IMR-90 (cell line): Measurements from ENCODE around the gene HSD11B1L. TPM values are rescaled to one million over a fixed set of nuclear protein-coding genes. Genes with fewer than 3 reads are reported as not detected.

ENCODE experiments used
- ATAC-seq: fragments of 200-7000 bp; cut with Tn5 transposase; 2 replicates; pipeline ENCODE4 v1.9.1; 2020; ENCODE audit warnings: low read depth, mild to moderate bottlenecking, moderate library complexity
- BruUV-seq: library from RNA; stranded (reverse); fragments of 400-500 nt; replicated peaks from 2 replicates; lab custom pipeline; 2021; lab: Mats Ljungman, UMichigan
- CTCF ChIA-PET: fragments of 300-600 bp; formaldehyde crosslinking; extraction: SDS; loops from one replicate; lab custom pipeline; 2021; ENCODE audit warnings: antibody characterized with exemption; lab: Yijun Ruan, JAX
- POLR2A ChIA-PET: fragments of 300-600 bp; sonication (Branson Sonifier 250); formaldehyde crosslinking; loops from one replicate; lab custom pipeline; 2022; ENCODE audit warnings: antibody characterized with exemption; ENCODE audit not compliant: unreplicated experiment; lab: Charles Lee
- DNase-seq: peaks from one replicate; pipeline ENCODE4 v3.0.0; 2013
- H2AFZ ChIP-seq: replicated peaks from 2 replicates; pipeline ENCODE3; 2013; ENCODE audit warnings: low read length, mild to moderate bottlenecking; ENCODE audit not compliant: poor library complexity
- H2AK5ac ChIP-seq: 2 replicates; pipeline ENCODE4 v1.6.1; 2013; ENCODE audit warnings: low read depth, low read length, inconsistent platforms
- H2AK9ac ChIP-seq: replicated peaks from 2 replicates; pipeline ENCODE3; 2013; ENCODE audit warnings: mild to moderate bottlenecking, low read depth, low read length, moderate library complexity; ENCODE audit not compliant: poor library complexity
- H2BK120ac ChIP-seq: 2 replicates; pipeline ENCODE4 v1.6.1; 2013; ENCODE audit warnings: low read depth, low read length, inconsistent platforms
- H2BK15ac ChIP-seq: 3 replicates; pipeline ENCODE4 v1.6.1; 2013; ENCODE audit warnings: low read depth, low read length, inconsistent platforms
- H2BK20ac ChIP-seq: 2 replicates; pipeline ENCODE4 v1.6.1; 2013; ENCODE audit warnings: low read depth, mild to moderate bottlenecking, inconsistent platforms, low read length, moderate library complexity
- H2BK5ac ChIP-seq: 2 replicates; pipeline ENCODE4 v1.6.1; 2013; ENCODE audit warnings: mild to moderate bottlenecking, low read depth, low read length, inconsistent platforms; ENCODE audit not compliant: poor library complexity, severe bottlenecking
- H3K14ac ChIP-seq: replicated peaks from 2 replicates; pipeline ENCODE4 v1.6.1; 2013; ENCODE audit warnings: low read depth, low read length, inconsistent platforms
- H3K18ac ChIP-seq: 2 replicates; pipeline ENCODE4 v1.6.1; 2013; ENCODE audit warnings: low read depth, low read length, control low read depth
- H3K23ac ChIP-seq: 2 replicates; pipeline ENCODE4 v1.6.1; 2013; ENCODE audit warnings: low read depth, low read length, inconsistent platforms
- H3K27ac ChIP-seq: 2 replicates; pipeline ENCODE4 v1.5.1; 2013; ENCODE audit warnings: mild to moderate bottlenecking, control low read depth, low read length; ENCODE audit not compliant: insufficient read depth
- H3K27me3 ChIP-seq: 2 replicates; pipeline ENCODE4 v1.6.1; 2013; ENCODE audit warnings: low read length; ENCODE audit not compliant: control insufficient read depth, insufficient read depth
- H3K36me3 ChIP-seq: 2 replicates; pipeline ENCODE4 v1.6.1; 2013; ENCODE audit warnings: low read length, mixed read lengths; ENCODE audit not compliant: control insufficient read depth, insufficient read depth
- H3K4ac ChIP-seq: 2 replicates; pipeline ENCODE4 v1.6.1; 2013; ENCODE audit warnings: low read depth, low read length, inconsistent platforms
- H3K4me1 ChIP-seq: 2 replicates; pipeline ENCODE4 v1.6.1; 2013; ENCODE audit warnings: low read length, mixed read lengths; ENCODE audit not compliant: control insufficient read depth, insufficient read depth
- H3K4me2 ChIP-seq: 2 replicates; pipeline ENCODE4 v1.6.1; 2013; ENCODE audit warnings: low read depth, mild to moderate bottlenecking, control low read depth, low read length, moderate library complexity
- H3K4me3 ChIP-seq: 2 replicates; pipeline ENCODE4 v1.5.1; 2013; ENCODE audit warnings: low read depth, mild to moderate bottlenecking, control low read depth, low read length, moderate library complexity; ENCODE audit not compliant: insufficient read depth
- H3K56ac ChIP-seq: 2 replicates; pipeline ENCODE4 v1.6.1; 2013; ENCODE audit warnings: low read length, inconsistent platforms; ENCODE audit not compliant: insufficient read depth; ENCODE audit errors: extremely low read depth
- H3K79me1 ChIP-seq, 2 experiments: 2 replicates each; pipeline ENCODE4 v1.6.1; 2013; ENCODE audit warnings: low read length in 2 of 2, inconsistent platforms in 1 of 2, low read depth in 1 of 2
- H3K9ac ChIP-seq: 2 replicates; pipeline ENCODE4 v1.6.1; 2013; ENCODE audit warnings: low read depth, low read length, control low read depth
- H3K9me1 ChIP-seq: 2 replicates; pipeline ENCODE4 v1.6.1; 2013; ENCODE audit warnings: low read length, inconsistent platforms; ENCODE audit not compliant: insufficient read depth
- H3K9me3 ChIP-seq: 2 replicates; pipeline ENCODE4 v1.6.1; 2013; ENCODE audit warnings: low read length; ENCODE audit not compliant: control insufficient read depth, insufficient read depth
- H4K20me1 ChIP-seq: 2 replicates; pipeline ENCODE4 v1.6.1; 2013; ENCODE audit warnings: low read length, inconsistent platforms; ENCODE audit not compliant: insufficient read depth
- H4K5ac ChIP-seq: 2 replicates; pipeline ENCODE4 v1.6.1; 2013; ENCODE audit warnings: mild to moderate bottlenecking, low read depth, low read length, control low read depth
- H4K8ac ChIP-seq, 2 experiments: 2 replicates each; pipeline ENCODE4 v1.6.1; 2013; ENCODE audit warnings: low read depth in 2 of 2, low read length in 2 of 2, control low read depth in 1 of 2, inconsistent platforms in 1 of 2
- H4K91ac ChIP-seq: 2 replicates; pipeline ENCODE4 v1.6.1; 2013; ENCODE audit warnings: low read depth, low read length, inconsistent platforms; ENCODE audit not compliant: insufficient read depth
- BHLHE40 ChIP-seq: fragments of 150-350 bp; IDR thresholded peaks from 2 replicates; pipeline ENCODE4 v1.6.1; 2016; ENCODE audit warnings: mild to moderate bottlenecking, low read depth, low read length
- CHD1 ChIP-seq: IDR thresholded peaks from 2 replicates; pipeline ENCODE4 v1.6.1; 2012; ENCODE audit warnings: low read depth, low read length, improper control_type of control experiment
- FOS ChIP-seq: fragments of 150-350 bp; IDR thresholded peaks from 2 replicates; pipeline ENCODE4 v1.6.1; 2016; ENCODE audit warnings: low read depth, low read length
- MXI1 ChIP-seq: IDR thresholded peaks from 2 replicates; pipeline ENCODE4 v1.6.1; 2012; ENCODE audit warnings: low read depth, mild to moderate bottlenecking, low read length, moderate library complexity, borderline replicate concordance
- RCOR1 ChIP-seq: IDR thresholded peaks from 2 replicates; pipeline ENCODE4 v1.6.1; 2012; ENCODE audit warnings: mild to moderate bottlenecking, low read length, improper control_type of control experiment; ENCODE audit not compliant: insufficient replicate concordance
- RFX5 ChIP-seq: IDR thresholded peaks from 2 replicates; pipeline ENCODE4 v1.8.0; 2012; ENCODE audit warnings: low read depth, mild to moderate bottlenecking, low read length, moderate library complexity
- SMC3 ChIP-seq: fragments of 150-350 bp; IDR thresholded peaks from 2 replicates; pipeline ENCODE4 v1.6.1; 2016; ENCODE audit warnings: low read depth, mild to moderate bottlenecking, antibody characterized with exemption, low read length, moderate library complexity
- WGBS, 2 experiments: methylation state at CpG; one replicate each; pipeline versions ENCODE4 v1.1.5 to v1.1.7; 2013; ENCODE audit warnings: missing lambda C conversion rate in 2 of 2; ENCODE audit not compliant: insufficient read length in 1 of 2; ENCODE audit errors: extremely low coverage in 2 of 2; 5-methylcytosine and 5-hydroxymethylcytosine counted together
- dilution Hi-C: fragments of 300-500 bp; cut with HindIII; formaldehyde crosslinking; loops from one replicate; pipeline ENCODE4 v1.14.3; 2018; ENCODE audit warnings: low sequenced_read_pairs; ENCODE audit not compliant: unreplicated experiment
- in situ Hi-C: fragments of 300-500 bp; cut with MboI; formaldehyde crosslinking; loops from 3 replicates; pipeline ENCODE4 v1.14.3; 2019; ENCODE audit warnings: low sequenced_read_pairs, inconsistent platforms, mixed read lengths
- intact Hi-C: fragments of 100-400 bp; cut with micrococcal nuclease; formaldehyde crosslinking; loops from 2 replicates; pipeline ENCODE4 v1.10.0; 2022
- polyA plus RNA-seq, 3 experiments: library from polyadenylated mRNA; depleted of rRNA; stranded (reverse); fragments of >200 nt; gene quantifications; 2 replicates each; pipeline ENCODE4 v1.2.3, GENCODE V29; 2012; ENCODE audit warnings: low replicate concordance in 1 of 3
- total RNA-seq: library from RNA; depleted of rRNA; stranded (reverse); fragments of >200 nt; gene quantifications from 2 replicates; pipeline ENCODE4 v1.2.3, GENCODE V29; 2012

The HSD11B1L gene
- total and polyA plus RNA-seq, 2 of the 4 experiments (the other 2 are of a cell fraction) = 2.2 to 7.2 TPM

GRCh38 chr19:5646703-5647102 lies 34.1 kb upstream of the HSD11B1L start:
- intact Hi-C loops (no loop called here), dilution Hi-C loops (no loop called here), in situ Hi-C loops (no loop called here)
- Histone ChIP-seq H2AK9ac (no peak overlapping the region), H3K4me3 (no peak overlapping the region), H3K4me2 (no peak overlapping the region), H2BK20ac (no peak overlapping the region), H3K4ac (no peak overlapping the region), H2AK5ac (no peak overlapping the region), H2BK5ac (no peak overlapping the region), H3K9me3 (no peaks in the 10 kb centered on the region), H3K56ac (no peak overlapping the region), H4K5ac (no peak overlapping the region), H4K91ac (no peak overlapping the region), H2AFZ (no peak overlapping the region), H4K8ac (no peak overlapping the region), H4K20me1 (peaks cover 47% of the 10 kb centered on the region), H3K27me3 (no peaks in the 10 kb centered on the region), H3K36me3 (peaks cover 58% of the 10 kb centered on the region), H3K27ac (no peak overlapping the region), H3K14ac (no peak overlapping the region), H3K79me1 (peaks cover 43 to 69% of the 10 kb centered on the region in 2 experiments), H3K4me1 (no peaks in the 10 kb centered on the region), H2BK15ac (no peak overlapping the region), H3K23ac (no peak overlapping the region), H3K18ac (no peak overlapping the region), H2BK120ac (no peak overlapping the region), H3K9ac (no peak overlapping the region), H3K9me1 (peaks cover 20% of the 10 kb centered on the region)
- BruUV-seq = no TSS peak
- 100% methylated on average over 2 of the region's 4 CpGs; no CpG with 5 or more reads in 1 of the 2 experiments for WGBS, 2 experiments
- ChIA-PET POLR2A (interaction anchor here (1.0 kb wide), 1 partner anchor 24 kb away, joined by 5 read pairs; the partner anchor contains the start of genes SAFB and SAFB2), CTCF (no interaction called here)
- DNase-seq (no peak), ATAC-seq (no peak)
- TF ChIP-seq RFX5 (no peak), CHD1 (no peak), SMC3 (no peak), MXI1 (no peak), FOS (no peak), BHLHE40 (no peak), RCOR1 (no peak)
